Neural progenitor cell (in vitro differentiated cells): ENCODE results near the gene SERPINI1.

Experiments
- CTCF ChIP-seq: fragments of 200-600 bp; sonication (generic); IDR thresholded peaks from 2 replicates; pipeline ENCODE4 v1.5.1; 2017; ENCODE audit warnings: antibody characterized with exemption, mild to moderate bottlenecking
- EZH2 ChIP-seq: fragments of 200-600 bp; sonication (generic); IDR thresholded peaks from 2 replicates; pipeline ENCODE4 v1.6.1; 2017; ENCODE audit warnings: antibody characterized with exemption, mild to moderate bottlenecking, moderate library complexity

GRCh38 chr3:167733961-167734497 lies 1.5 kb upstream of the SERPINI1 start:
- TF ChIP-seq EZH2 (no peak), CTCF (no peak)
